K562 (cell line): ENCODE data around the gene CAPN7. TPM values are rescaled to one million over a fixed set of nuclear protein-coding genes. Genes with fewer than 3 reads are reported as not detected.
A peak's percentile ranks its signal among the peaks of the same experiment; 100 is the strongest.

Experiments
- ARID2 ChIP-seq: fragments of 450-650 bp; IDR thresholded peaks from 2 replicates; pipeline ENCODE4 v1.6.1; 2017; ENCODE audit warnings: antibody characterized with exemption, mild to moderate bottlenecking
- ASH1L ChIP-seq: fragments of 450-650 bp; IDR thresholded peaks from 2 replicates; pipeline ENCODE4 v1.6.1; 2018; ENCODE audit warnings: borderline replicate concordance, mild to moderate bottlenecking, low read depth; ENCODE audit not compliant: partially characterized antibody
- DNMT1 ChIP-seq: fragments of 450-650 bp; IDR thresholded peaks from 2 replicates; pipeline ENCODE4 v1.6.1; 2016; ENCODE audit warnings: antibody characterized with exemption, mild to moderate bottlenecking
- FOXJ3 ChIP-seq: sonication (generic); formaldehyde crosslinking; IDR thresholded peaks from 2 replicates; pipeline ENCODE4 v1.4.0; 2020; ENCODE audit warnings: mild to moderate bottlenecking, missing genetic modification reagents
- FOXK2 ChIP-seq, 2 experiments: fragments of 450-650 bp; IDR thresholded peaks in 1 of 2; conservative IDR thresholded peaks in 1 of 2; 2 replicates each; pipeline ENCODE4 v1.6.1; 2016; ENCODE audit warnings: low read depth in 2 of 2, mild to moderate bottlenecking in 1 of 2
- FUS ChIP-seq: fragments of 200-400 bp; formaldehyde crosslinking; optimal IDR thresholded peaks from 2 replicates; pipeline ENCODE3; 2017; ENCODE audit warnings: low read depth, low read length
- GTF2E2 ChIP-seq: fragments of 200-800 bp; sonication (Bioruptor generic); IDR thresholded peaks from 2 replicates; pipeline ENCODE4 v1.6.1; 2016; ENCODE audit warnings: missing genetic modification characterization, missing compliant biosample characterization
- MBD2 ChIP-seq: sonication (generic); IDR thresholded peaks from 2 replicates; pipeline ENCODE4 v1.6.1; 2016; ENCODE audit warnings: low read depth, borderline replicate concordance
- MTF1 ChIP-seq: fragments of 250-450 bp; sonication (Bioruptor Pico); IDR thresholded peaks from 2 replicates; pipeline ENCODE4 v1.9.0; 2021; ENCODE audit warnings: moderate library complexity, mild to moderate bottlenecking, inconsistent platforms, borderline replicate concordance
- NONO ChIP-seq, 2 experiments: fragments of 200-400 bp in 1 of 2; fragments of 450-650 bp in 1 of 2; formaldehyde crosslinking in 1 of 2; IDR thresholded peaks; 2 replicates each; pipeline ENCODE4 v1.6.1; 2017; ENCODE audit warnings: low read depth in 2 of 2, mild to moderate bottlenecking in 2 of 2, moderate library complexity in 2 of 2, low read length in 1 of 2
- OTX1 ChIP-seq: fragments of 450-650 bp; formaldehyde crosslinking; IDR thresholded peaks from 2 replicates; pipeline ENCODE4 v1.4.0; 2022; ENCODE audit warnings: mild to moderate bottlenecking
- TBL1XR1 ChIP-seq, 2 experiments: IDR thresholded peaks; 2 replicates each; pipeline ENCODE4 v1.6.1; 2012; ENCODE audit warnings: improper control_type of control experiment in 2 of 2, low read length in 2 of 2, mild to moderate bottlenecking in 1 of 2
- TEAD2 ChIP-seq: fragments of 450-650 bp; IDR thresholded peaks from 2 replicates; pipeline ENCODE4 v1.6.1; 2016; ENCODE audit warnings: missing genetic modification characterization, control low read depth, missing compliant biosample characterization
- TRIM28 ChIP-seq: fragments of 450-650 bp; IDR thresholded peaks from 2 replicates; pipeline ENCODE4 v1.6.1; 2017
- TSC22D4 ChIP-seq: fragments of 450-650 bp; IDR thresholded peaks from 2 replicates; pipeline ENCODE4 v1.6.1; 2016; ENCODE audit warnings: missing genetic modification characterization, missing biosample characterization, control low read depth
- ZBTB7A ChIP-seq: IDR thresholded peaks from 2 replicates; pipeline ENCODE4 v1.6.1; 2011; ENCODE audit warnings: low read depth, mild to moderate bottlenecking, low read length, moderate library complexity, borderline replicate concordance; ENCODE audit not compliant: control insufficient read depth
- ZBTB8A ChIP-seq: fragments of 450-650 bp; IDR thresholded peaks from 2 replicates; pipeline ENCODE4 v1.6.1; 2018; ENCODE audit warnings: mild to moderate bottlenecking, moderate library complexity; ENCODE audit not compliant: partially characterized antibody
- ZEB2 ChIP-seq: fragments of 450-650 bp; IDR thresholded peaks from 2 replicates; pipeline ENCODE4 v1.6.1; 2016
- polyA plus RNA-seq, 8 experiments: library from polyadenylated mRNA; depleted of rRNA in 4 of 8; stranded (reverse) in 5 of 8; unstranded in 3 of 8; fragments of >200 nt; fragmentation: Nextera tagmentation in 2 of 8; fragmentation: Illumina TruSeq in 1 of 8; extraction: Ambion mirVana in 2 of 8; extraction: Trizol in 1 of 8; gene quantifications; 2 replicates each; pipeline versions ENCODE4 v1.2.1 to v1.2.3, GENCODE V29; 2011 to 2014; ENCODE audit warnings: inconsistent platforms in 1 of 8, missing spikeins in 1 of 8
- total RNA-seq, 7 experiments: library from RNA; depleted of rRNA in 6 of 7; stranded (reverse); fragments of >200 nt in 6 of 7; fragmentation: Illumina TruSeq in 2 of 7; extraction: Trizol in 2 of 7; gene quantifications; 2 replicates each; pipeline versions ENCODE4 v1.2.1 to v1.2.3, GENCODE V29; 2011 to 2021; ENCODE audit warnings: low replicate concordance in 1 of 7
- TF ChIP-seq, protein P1 (sequence below): sonication (generic); formaldehyde crosslinking; IDR thresholded peaks from 2 replicates; pipeline ENCODE4 v1.8.0; 2022; ENCODE audit warnings: missing genetic modification reagents, mild to moderate bottlenecking, borderline replicate concordance
- TF ChIP-seq, protein P2 (sequence below): fragments of 450-650 bp; IDR thresholded peaks from 2 replicates; pipeline ENCODE4 v1.7.1; 2018; ENCODE audit warnings: mild to moderate bottlenecking, low read depth; ENCODE audit not compliant: partially characterized antibody
- TF ChIP-seq, protein P3 (sequence below): fragments of 450-650 bp; IDR thresholded peaks from 2 replicates; pipeline ENCODE4 v1.6.1; 2016; ENCODE audit warnings: low read depth, mild to moderate bottlenecking, moderate library complexity
- TF ChIP-seq, protein P4 (sequence below): fragments of 250-450 bp; sonication (Bioruptor Pico); IDR thresholded peaks from 2 replicates; pipeline ENCODE4 v1.8.0; 2021; ENCODE audit warnings: moderate library complexity, mild to moderate bottlenecking, inconsistent platforms

The CAPN7 gene
- total and polyA plus RNA-seq, 9 of the 15 experiments (the other 6 are each of a cell fraction or from before 2014, with no cell fraction given): 6.5 to 42.7 (median 32.7) TPM

DNA sequence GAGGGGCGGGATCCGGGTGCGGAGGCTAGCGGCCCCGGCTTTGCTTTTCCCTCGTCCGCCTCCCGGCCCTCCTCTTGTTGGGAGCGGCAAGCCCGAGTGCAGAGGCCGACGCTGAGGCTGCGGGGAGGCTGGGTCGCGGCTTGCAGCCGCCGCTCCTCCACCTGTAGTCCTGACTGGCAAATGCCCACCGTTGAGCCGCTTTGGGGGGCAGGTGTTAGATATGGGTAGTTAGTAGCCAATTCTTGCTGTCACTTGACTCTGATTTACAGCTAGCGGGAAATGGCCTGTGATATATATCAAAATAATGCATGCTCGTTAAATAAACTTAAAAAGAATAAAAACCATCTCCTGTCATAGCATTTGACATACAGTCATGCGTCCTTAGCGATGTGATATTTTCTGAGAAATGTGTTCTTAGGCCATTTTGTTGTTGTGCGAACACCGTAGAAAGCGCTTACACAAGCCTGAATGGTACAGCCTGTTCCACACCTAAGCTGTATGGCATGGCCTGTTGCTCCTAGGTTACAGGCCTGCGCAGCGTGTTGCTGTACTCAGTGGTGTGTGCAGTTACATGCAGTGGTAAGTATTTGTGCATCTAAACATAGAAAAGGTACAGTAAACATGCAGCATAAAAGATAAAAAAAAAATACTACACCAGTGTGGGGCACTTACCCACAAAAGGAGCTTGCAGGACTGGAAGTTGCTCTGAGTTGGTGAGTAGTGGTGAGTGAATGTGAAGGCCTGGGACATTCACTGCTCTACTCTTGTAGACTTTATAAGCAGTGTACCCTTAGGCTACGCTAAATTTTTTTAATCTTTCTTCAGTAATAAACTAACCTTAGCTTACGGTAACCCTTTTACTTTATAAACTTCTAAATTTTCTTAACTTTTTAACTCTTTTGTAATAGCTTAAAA is 873 bp downstream of the CAPN7 start (continued):
- TF ChIP-seq, protein P1, sequence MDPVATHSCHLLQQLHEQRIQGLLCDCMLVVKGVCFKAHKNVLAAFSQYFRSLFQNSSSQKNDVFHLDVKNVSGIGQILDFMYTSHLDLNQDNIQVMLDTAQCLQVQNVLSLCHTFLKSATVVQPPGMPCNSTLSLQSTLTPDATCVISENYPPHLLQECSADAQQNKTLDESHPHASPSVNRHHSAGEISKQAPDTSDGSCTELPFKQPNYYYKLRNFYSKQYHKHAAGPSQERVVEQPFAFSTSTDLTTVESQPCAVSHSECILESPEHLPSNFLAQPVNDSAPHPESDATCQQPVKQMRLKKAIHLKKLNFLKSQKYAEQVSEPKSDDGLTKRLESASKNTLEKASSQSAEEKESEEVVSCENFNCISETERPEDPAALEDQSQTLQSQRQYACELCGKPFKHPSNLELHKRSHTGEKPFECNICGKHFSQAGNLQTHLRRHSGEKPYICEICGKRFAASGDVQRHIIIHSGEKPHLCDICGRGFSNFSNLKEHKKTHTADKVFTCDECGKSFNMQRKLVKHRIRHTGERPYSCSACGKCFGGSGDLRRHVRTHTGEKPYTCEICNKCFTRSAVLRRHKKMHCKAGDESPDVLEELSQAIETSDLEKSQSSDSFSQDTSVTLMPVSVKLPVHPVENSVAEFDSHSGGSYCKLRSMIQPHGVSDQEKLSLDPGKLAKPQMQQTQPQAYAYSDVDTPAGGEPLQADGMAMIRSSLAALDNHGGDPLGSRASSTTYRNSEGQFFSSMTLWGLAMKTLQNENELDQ (CRISPR knock-in tag): 0 out of 2 replicates have a peak, but pooled peaks have one; percentile 66
- no peak for TF ChIP-seq OTX1
- no peak for TF ChIP-seq ZBTB8A
- no peak for TF ChIP-seq ZBTB7A
- TF ChIP-seq, protein P2, sequence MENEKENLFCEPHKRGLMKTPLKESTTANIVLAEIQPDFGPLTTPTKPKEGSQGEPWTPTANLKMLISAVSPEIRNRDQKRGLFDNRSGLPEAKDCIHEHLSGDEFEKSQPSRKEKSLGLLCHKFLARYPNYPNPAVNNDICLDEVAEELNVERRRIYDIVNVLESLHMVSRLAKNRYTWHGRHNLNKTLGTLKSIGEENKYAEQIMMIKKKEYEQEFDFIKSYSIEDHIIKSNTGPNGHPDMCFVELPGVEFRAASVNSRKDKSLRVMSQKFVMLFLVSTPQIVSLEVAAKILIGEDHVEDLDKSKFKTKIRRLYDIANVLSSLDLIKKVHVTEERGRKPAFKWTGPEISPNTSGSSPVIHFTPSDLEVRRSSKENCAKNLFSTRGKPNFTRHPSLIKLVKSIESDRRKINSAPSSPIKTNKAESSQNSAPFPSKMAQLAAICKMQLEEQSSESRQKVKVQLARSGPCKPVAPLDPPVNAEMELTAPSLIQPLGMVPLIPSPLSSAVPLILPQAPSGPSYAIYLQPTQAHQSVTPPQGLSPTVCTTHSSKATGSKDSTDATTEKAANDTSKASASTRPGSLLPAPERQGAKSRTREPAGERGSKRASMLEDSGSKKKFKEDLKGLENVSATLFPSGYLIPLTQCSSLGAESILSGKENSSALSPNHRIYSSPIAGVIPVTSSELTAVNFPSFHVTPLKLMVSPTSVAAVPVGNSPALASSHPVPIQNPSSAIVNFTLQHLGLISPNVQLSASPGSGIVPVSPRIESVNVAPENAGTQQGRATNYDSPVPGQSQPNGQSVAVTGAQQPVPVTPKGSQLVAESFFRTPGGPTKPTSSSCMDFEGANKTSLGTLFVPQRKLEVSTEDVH: peak; percentile 44
- TF ChIP-seq TSC22D4 (tag): no peak
- TF ChIP-seq MTF1 (CRISPR knock-in tag): no peak
- TF ChIP-seq NONO (IDR thresholded peaks at IDR 0.05; ENCODE audit: low read depth in 2 of 2, low read length in 1 of 2): no peak
- TF ChIP-seq DNMT1: no peak
- TF ChIP-seq, protein P3, sequence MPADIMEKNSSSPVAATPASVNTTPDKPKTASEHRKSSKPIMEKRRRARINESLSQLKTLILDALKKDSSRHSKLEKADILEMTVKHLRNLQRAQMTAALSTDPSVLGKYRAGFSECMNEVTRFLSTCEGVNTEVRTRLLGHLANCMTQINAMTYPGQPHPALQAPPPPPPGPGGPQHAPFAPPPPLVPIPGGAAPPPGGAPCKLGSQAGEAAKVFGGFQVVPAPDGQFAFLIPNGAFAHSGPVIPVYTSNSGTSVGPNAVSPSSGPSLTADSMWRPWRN: no peak
- no peak for TF ChIP-seq FOXJ3 (CRISPR knock-in tag)
- no peak for TF ChIP-seq ASH1L
- no peak for TF ChIP-seq TEAD2 (tag)
- TF ChIP-seq TRIM28: no peak
- TF ChIP-seq ZEB2: no peak
- no peak for TF ChIP-seq FUS
- TF ChIP-seq MBD2: no peak
- 0 out of 2 replicates have a peak, but pooled peaks have one; percentile 50 for TF ChIP-seq GTF2E2 (tag)
- peak; percentile 53 to 63; a peak in 3 of 4 replicates for TF ChIP-seq FOXK2 (conservative IDR thresholded peaks at IDR 0.05 in 1 of 2, IDR thresholded peaks at IDR 0.05 in 1 of 2; ENCODE audit: low read depth in 2 of 2)
- no peak for TF ChIP-seq TBL1XR1 (IDR thresholded peaks at IDR 0.05; ENCODE audit: low read length in 2 of 2)
- TF ChIP-seq ARID2: no peak
- TF ChIP-seq, protein P4, sequence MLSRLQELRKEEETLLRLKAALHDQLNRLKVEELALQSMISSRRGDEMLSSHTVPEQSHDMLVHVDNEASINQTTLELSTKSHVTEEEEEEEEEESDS (CRISPR knock-in tag): no peak
